Effector memory CD8-positive, alpha-beta T cell (primary cell): ENCODE data around the gene UHRF1.
"Not testable (repeated sequence)": the region's sequence is repeated elsewhere in the genome, so short reads cannot be mapped to it uniquely, and the experiment has no call there.

Source experiments
- ATAC-seq: fragments of 150-1000 bp; cut with Tn5 transposase; replicated peaks from 2 replicates; pipeline ENCODE4 v1.10.0; 2021; ENCODE audit warnings: mild to moderate bottlenecking, moderate library complexity
- DNase-seq, 3 experiments: peaks; one replicate each; pipeline ENCODE4 v3.0.0; 2021
- H3K27ac Mint-ChIP-seq, 2 donors: one replicate each; pipeline ENCODE4 v1.8.0; 2022; ENCODE audit warnings: mild to moderate bottlenecking in 2 of 2, mixed read lengths in 2 of 2, moderate library complexity in 2 of 2
- H3K27me3 Mint-ChIP-seq, 2 donors: one replicate each; pipeline ENCODE4 v1.8.0; 2022; ENCODE audit warnings: mixed read lengths in 2 of 2
- H3K36me3 Mint-ChIP-seq: one replicate; pipeline ENCODE4 v1.8.0; 2022; ENCODE audit warnings: mild to moderate bottlenecking, moderate library complexity, mixed read lengths; ENCODE audit not compliant: insufficient read depth
- H3K4me1 Mint-ChIP-seq, 2 donors: one replicate each; pipeline ENCODE4 v1.8.0; 2022; ENCODE audit warnings: low read depth in 2 of 2, mixed read lengths in 2 of 2
- H3K4me3 Mint-ChIP-seq, 2 donors: one replicate each; pipeline ENCODE4 v1.8.0; 2022; ENCODE audit warnings: mild to moderate bottlenecking in 2 of 2, mixed read lengths in 2 of 2, moderate library complexity in 2 of 2
- H3K9me3 Mint-ChIP-seq, 2 donors: one replicate each; pipeline ENCODE4 v1.8.0; 2022; ENCODE audit warnings: mixed read lengths in 2 of 2

The UHRF1 gene

GRCh38 chr19:4975601-4976000 is 66.3 kb downstream of the UHRF1 start:
- Mint-ChIP-seq H3K36me3 (peaks cover 21% of the 10 kb centered on the region), H3K4me1 (peaks cover 27 to 35% of the 10 kb centered on the region in 2 donors)
- H3K27ac Mint-ChIP-seq, ATAC-seq, H3K4me3 Mint-ChIP-seq, H3K27me3 Mint-ChIP-seq, DNase-seq, H3K9me3 Mint-ChIP-seq: not testable (repeated sequence)

GRCh38 chr19:4976401-4977298 is 67.3 kb downstream of the UHRF1 start:
- H3K27ac Mint-ChIP-seq = peak overlapping the region in 1 of 2 donors; percentile 80
- DNase-seq (no peak), ATAC-seq (peak; percentile 48)
- H3K4me1 Mint-ChIP-seq = peaks cover 19 to 27% of the 10 kb centered on the region in 2 donors
- no peaks in the 10 kb centered on the region for H3K27me3 Mint-ChIP-seq
- H3K9me3 Mint-ChIP-seq = no peaks in the 10 kb centered on the region
- H3K4me3 Mint-ChIP-seq = no peak overlapping the region
- H3K36me3 Mint-ChIP-seq = peaks cover 23% of the 10 kb centered on the region

GRCh38 chr19:4977299-4978174 is 68.2 kb downstream of the UHRF1 start:
- Mint-ChIP-seq H3K36me3 (peaks cover 19% of the 10 kb centered on the region), H3K27me3 (no peaks in the 10 kb centered on the region), H3K4me1 (peaks cover 18 to 22% of the 10 kb centered on the region in 2 donors), H3K4me3 (no peak overlapping the region), H3K9me3 (no peaks in the 10 kb centered on the region), H3K27ac (peak overlapping the region in 1 of 2 donors; percentile 80)
- no peak for DNase-seq
- ATAC-seq = no peak

DNA sequence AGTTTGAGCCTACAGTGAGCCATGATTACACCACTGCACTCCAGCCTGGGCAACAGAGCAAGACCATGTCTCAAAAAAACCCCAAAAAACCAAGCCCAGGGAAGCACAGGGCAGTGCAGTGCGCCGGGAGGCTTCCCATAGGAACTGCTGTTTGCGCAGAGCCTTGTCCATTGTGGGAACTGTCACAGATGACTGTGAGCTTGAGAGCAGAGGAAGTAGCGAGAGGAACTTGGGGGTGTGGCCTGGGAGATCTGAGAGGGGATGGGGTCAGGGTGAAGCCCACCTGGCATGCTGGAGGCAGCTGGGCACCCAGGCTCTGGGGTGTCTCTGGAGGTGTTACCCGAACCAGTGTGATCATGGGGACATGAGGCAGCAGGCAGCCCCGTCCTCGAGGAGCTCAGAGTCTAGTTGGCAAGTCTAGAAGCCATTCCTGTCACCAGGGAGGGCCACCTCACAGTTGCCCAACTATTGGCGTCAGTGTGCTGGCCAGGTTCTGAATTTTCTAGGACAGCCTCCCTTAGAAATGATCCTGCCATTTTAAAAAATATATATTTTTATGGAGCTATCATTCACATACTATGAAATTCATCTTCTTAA is 70.0 kb downstream of the UHRF1 start:
- H3K4me3 Mint-ChIP-seq = no peak overlapping the region

DNA sequence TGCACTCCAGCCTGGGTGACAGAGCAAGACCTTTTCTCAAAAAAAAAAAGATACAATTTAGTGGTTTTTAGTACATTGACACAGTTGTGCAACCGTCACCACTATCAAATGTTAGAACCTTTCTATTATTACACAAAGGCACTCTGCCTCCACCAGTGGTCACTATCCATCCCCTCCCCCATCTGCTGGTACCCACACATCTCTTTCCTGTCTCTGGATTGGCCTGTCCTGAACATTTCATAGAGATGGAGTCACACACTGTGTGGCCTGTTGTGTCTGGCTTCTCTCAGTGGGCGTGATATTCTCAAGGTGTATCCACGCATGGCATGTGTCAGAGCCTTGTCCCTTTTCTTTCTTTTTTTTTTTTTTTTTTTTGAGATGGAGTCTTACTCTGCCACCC is 70.8 kb downstream of the UHRF1 start:
- Mint-ChIP-seq H3K27me3 (no peaks in the 10 kb centered on the region), H3K9me3 (no peaks in the 10 kb centered on the region), H3K27ac (peak overlapping the region in 1 of 2 donors; percentile 49), H3K4me3 (no peak overlapping the region), H3K4me1 (peaks cover 16 to 25% of the 10 kb centered on the region in 2 donors), H3K36me3 (peaks cover 23% of the 10 kb centered on the region)
- DNase-seq (no peak), ATAC-seq (no peak)

More for the DNA sequence above, 70.0 kb downstream of the UHRF1 start:
- peaks cover 23% of the 10 kb centered on the region for H3K36me3 Mint-ChIP-seq
- peak overlapping the region in 1 of 2 donors; percentile 8 for H3K27ac Mint-ChIP-seq
- DNase-seq (no peak), ATAC-seq (no peak)
- no peaks in the 10 kb centered on the region for H3K9me3 Mint-ChIP-seq
- H3K4me1 Mint-ChIP-seq = peaks cover 17 to 28% of the 10 kb centered on the region in 2 donors
- no peaks in the 10 kb centered on the region for H3K27me3 Mint-ChIP-seq

DNA sequence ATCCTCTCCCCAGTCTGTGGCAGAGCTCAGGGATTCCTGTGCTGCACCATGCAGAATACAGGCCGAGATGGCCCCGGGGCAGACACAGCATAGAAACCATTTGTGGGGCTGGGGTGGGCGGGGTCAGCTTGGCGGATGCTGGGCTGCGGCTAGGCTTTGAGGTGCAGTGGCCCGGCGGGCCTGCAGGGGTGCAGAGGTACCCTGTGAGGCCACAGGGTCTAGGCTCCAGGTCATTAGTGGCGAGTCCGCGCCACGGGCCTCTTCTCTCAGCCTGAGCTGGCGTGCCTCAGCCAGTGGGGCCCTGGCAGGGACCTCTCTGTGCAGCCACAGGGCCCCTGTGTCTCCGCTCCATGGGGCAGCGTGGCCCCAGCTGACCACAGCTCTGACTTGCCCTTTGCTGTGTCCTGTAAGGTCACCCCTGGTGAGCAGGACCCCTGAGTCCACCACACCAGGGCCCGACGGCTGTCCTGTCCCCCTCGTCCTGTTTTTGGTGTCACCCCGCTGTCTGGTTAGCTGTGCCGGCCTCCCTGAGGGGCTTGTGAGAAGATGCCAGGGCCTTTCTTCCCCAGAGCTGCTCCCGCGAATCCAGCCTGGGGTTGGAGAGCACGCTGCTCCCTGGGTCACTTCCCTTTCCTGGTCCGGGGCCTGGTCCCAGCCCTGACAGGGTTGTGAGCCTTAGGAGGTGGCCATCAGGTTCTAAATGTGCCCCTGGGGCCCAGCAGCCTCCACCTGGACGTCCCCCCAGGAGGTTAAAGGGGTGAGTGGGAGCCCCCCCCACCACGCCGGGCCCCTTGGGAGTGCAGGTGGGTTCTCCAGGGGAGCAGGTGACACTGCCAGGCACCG is 71.8 kb downstream of the UHRF1 start:
- Mint-ChIP-seq H3K27ac (peak overlapping the region in 1 of 2 donors; percentile 49), H3K9me3 (no peaks in the 10 kb centered on the region), H3K36me3 (peaks cover 20% of the 10 kb centered on the region), H3K4me3 (no peak overlapping the region), H3K27me3 (no peaks in the 10 kb centered on the region), H3K4me1 (peaks cover 17 to 30% of the 10 kb centered on the region in 2 donors)
- no peak for DNase-seq
- ATAC-seq = peak; percentile 29

GRCh38 chr19:4981681-4981958 is 72.3 kb downstream of the UHRF1 start:
- Mint-ChIP-seq H3K4me1 (peaks cover 20 to 34% of the 10 kb centered on the region in 2 donors), H3K36me3 (peaks cover 20% of the 10 kb centered on the region), H3K27me3 (no peaks in the 10 kb centered on the region), H3K4me3 (no peak overlapping the region), H3K9me3 (no peaks in the 10 kb centered on the region), H3K27ac (peak overlapping the region in 1 of 2 donors; percentile 13)
- ATAC-seq (peak; percentile 22), DNase-seq (no peak)

GRCh38 chr19:4983346-4984105 is 74.2 kb downstream of the UHRF1 start:
- H3K9me3 Mint-ChIP-seq = no peaks in the 10 kb centered on the region
- peaks cover 17% of the 10 kb centered on the region for H3K36me3 Mint-ChIP-seq
- no peak for DNase-seq
- peaks cover 23 to 42% of the 10 kb centered on the region in 2 donors for H3K4me1 Mint-ChIP-seq
- H3K4me3 Mint-ChIP-seq = no peak overlapping the region
- no peaks in the 10 kb centered on the region for H3K27me3 Mint-ChIP-seq
- no peak for ATAC-seq
- H3K27ac Mint-ChIP-seq = no peak overlapping the region

- H3K36me3 Mint-ChIP-seq = peaks cover 16% of the 10 kb centered on the region
- ATAC-seq = no peak
- no peak overlapping the region for H3K27ac Mint-ChIP-seq
- H3K4me1 Mint-ChIP-seq = peaks cover 23 to 42% of the 10 kb centered on the region in 2 donors
- no peaks in the 10 kb centered on the region for H3K27me3 Mint-ChIP-seq
- H3K9me3 Mint-ChIP-seq = no peaks in the 10 kb centered on the region
- DNase-seq = no peak
- H3K4me3 Mint-ChIP-seq = no peak overlapping the region
These were observed 74.7 kb downstream of the UHRF1 start for GRCh38 chr19:4984106-4984380.

GRCh38 chr19:4984438-4984990 is 75.2 kb downstream of the UHRF1 start:
- H3K27me3 Mint-ChIP-seq = no peaks in the 10 kb centered on the region
- DNase-seq (no peak), ATAC-seq (no peak)
- no peaks in the 10 kb centered on the region for H3K9me3 Mint-ChIP-seq
- no peak overlapping the region for H3K27ac Mint-ChIP-seq
- H3K4me1 Mint-ChIP-seq = peaks cover 24 to 44% of the 10 kb centered on the region in 2 donors
- peaks cover 14% of the 10 kb centered on the region for H3K36me3 Mint-ChIP-seq
- no peak overlapping the region for H3K4me3 Mint-ChIP-seq

GRCh38 chr19:4985551-4985991 is 76.3 kb downstream of the UHRF1 start:
- no peak overlapping the region for H3K4me3 Mint-ChIP-seq
- peaks cover 30 to 53% of the 10 kb centered on the region in 2 donors for H3K4me1 Mint-ChIP-seq
- peak overlapping the region in 1 of 2 donors; percentile 66 for H3K27ac Mint-ChIP-seq
- no peaks in the 10 kb centered on the region for H3K9me3 Mint-ChIP-seq
- H3K27me3 Mint-ChIP-seq = no peaks in the 10 kb centered on the region
- H3K36me3 Mint-ChIP-seq = peaks cover 10% of the 10 kb centered on the region
- ATAC-seq (no peak), DNase-seq (no peak)

DNA sequence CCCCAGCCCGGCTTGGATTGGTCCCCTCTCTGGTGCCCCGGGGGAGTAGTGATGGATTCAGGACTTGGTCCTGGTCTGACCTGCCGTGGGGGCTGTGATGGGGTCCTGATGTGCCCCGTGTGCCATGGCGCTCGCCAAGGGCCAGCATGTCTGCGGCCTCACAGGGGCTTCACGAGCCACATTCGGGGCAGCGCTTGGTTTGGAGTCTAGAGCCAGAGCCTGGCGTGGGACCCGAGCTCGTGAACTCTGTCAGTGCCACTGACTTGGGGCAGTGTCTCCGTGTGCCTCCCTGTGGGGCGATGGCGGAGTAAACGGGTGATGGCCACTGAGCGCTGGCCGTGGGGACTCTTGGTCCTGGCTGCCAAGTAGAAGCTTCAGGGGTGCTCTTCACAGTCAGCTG is 76.8 kb downstream of the UHRF1 start:
- ATAC-seq (no peak), DNase-seq (no peak)
- no peaks in the 10 kb centered on the region for H3K9me3 Mint-ChIP-seq
- H3K4me3 Mint-ChIP-seq = no peak overlapping the region
- H3K36me3 Mint-ChIP-seq = peaks cover 9% of the 10 kb centered on the region
- peak overlapping the region in 1 of 2 donors; percentile 54 for H3K27ac Mint-ChIP-seq
- no peaks in the 10 kb centered on the region for H3K27me3 Mint-ChIP-seq
- H3K4me1 Mint-ChIP-seq = peaks cover 30 to 50% of the 10 kb centered on the region in 2 donors
